Gastroesophageal sphincter (tissue), 4 donors: ENCODE data around the gene ZFHX3. TPM values are rescaled to one million over a fixed set of nuclear protein-coding genes. Genes with fewer than 3 reads are reported as not detected.

Experiments
- ATAC-seq: fragments of 150-250 bp; one replicate; pipeline ENCODE4 v1.9.1; 2016; ENCODE audit warnings: mild to moderate bottlenecking, moderate library complexity
- H3K27ac ChIP-seq, 4 donors: fragments of 200-600 bp; sonication (generic) in 3 of 4; 1 replicate in 3 of 4; 2 replicates in 1 of 4; pipeline ENCODE4 v1.5.1; 2016 to 2019
- H3K27me3 ChIP-seq: fragments of 200-600 bp; sonication (generic); one replicate; pipeline ENCODE4 v1.5.1; 2019
- H3K36me3 ChIP-seq, 2 donors: fragments of 200-600 bp; sonication (generic); one replicate each; pipeline ENCODE4 v1.5.1; 2019; ENCODE audit warnings: control low read depth in 1 of 2
- H3K4me1 ChIP-seq, 3 donors: fragments of 200-600 bp; sonication (generic); 1 replicate in 2 of 3; 2 replicates in 1 of 3; pipeline ENCODE4 v1.5.1; 2016 to 2019; ENCODE audit warnings: control low read depth in 2 of 3
- H3K4me3 ChIP-seq, 2 donors: fragments of 200-600 bp; sonication (generic); one replicate each; pipeline ENCODE4 v1.5.1; 2019; ENCODE audit warnings: mild to moderate bottlenecking in 1 of 2, moderate library complexity in 1 of 2
- H3K9me3 ChIP-seq, 3 donors: fragments of 200-600 bp; sonication (generic); one replicate each; pipeline ENCODE4 v1.5.1; 2017 to 2019; ENCODE audit warnings: control low read depth in 2 of 3
- EP300 ChIP-seq: sonication (generic); formaldehyde crosslinking; IDR thresholded peaks from one replicate; pipeline ENCODE4 v1.6.1; 2017; ENCODE audit warnings: antibody characterized with exemption, mild to moderate bottlenecking
- POLR2A ChIP-seq, 2 donors: fragments of 450-650 bp; IDR thresholded peaks; one replicate each; pipeline ENCODE4 v1.6.1; 2017; ENCODE audit warnings: antibody characterized with exemption in 2 of 2, mild to moderate bottlenecking in 2 of 2, moderate library complexity in 1 of 2
- POLR2AphosphoS5 ChIP-seq: sonication (generic); formaldehyde crosslinking; IDR thresholded peaks from one replicate; pipeline ENCODE4 v1.6.1; 2017; ENCODE audit warnings: antibody characterized with exemption
- WGBS, 2 donors: methylation state at CpG; one replicate each; pipeline ENCODE4 v1.1.5; 2018; ENCODE audit warnings: low coverage in 1 of 2; 5-methylcytosine and 5-hydroxymethylcytosine counted together
- total RNA-seq, 4 donors: library from RNA; depleted of rRNA; stranded (reverse); fragments of >200 nt; gene quantifications; one replicate each; pipeline ENCODE4 v1.1.0, GENCODE V29; 2016
- TF ChIP-seq, protein P1 (sequence below), 4 experiments: fragments of 200-600 bp in 2 of 4; fragments of 450-650 bp in 2 of 4; sonication (generic) in 1 of 4; IDR thresholded peaks; one replicate each; pipeline ENCODE4 v1.5.1; 2017 to 2019; ENCODE audit warnings: antibody characterized with exemption in 4 of 4, mild to moderate bottlenecking in 2 of 4, moderate library complexity in 2 of 4

The ZFHX3 gene
- total RNA-seq, 4 donors from 2014 or later: 24.0 to 47.1 (median 29.5) TPM

DNA sequence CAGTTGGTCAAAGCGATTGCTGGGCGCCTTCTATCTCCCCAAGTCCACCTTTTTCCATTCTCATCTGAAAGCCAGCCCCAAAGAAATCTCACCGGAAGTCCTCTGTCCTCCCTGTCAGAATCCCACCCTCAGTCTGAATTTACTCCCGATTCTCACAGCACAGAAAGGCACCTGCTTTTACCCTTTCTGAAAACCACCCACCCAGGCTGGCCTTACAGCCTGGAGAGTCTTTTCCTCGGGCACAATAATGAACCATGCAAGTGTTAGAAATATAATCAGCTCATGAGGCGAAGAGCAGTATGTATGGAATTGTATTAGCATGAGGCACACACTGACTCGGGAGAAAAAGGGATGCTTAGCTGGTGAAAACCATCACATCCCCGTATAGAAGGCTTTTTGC is 1.2 kb upstream of the ZFHX3 start:
- H3K27ac ChIP-seq: peak overlapping the region; percentile 84 to 97 (median 92)
- H3K4me3 ChIP-seq: peak overlapping the region in 1 of 2 donors; percentile 93
- no peak for ATAC-seq
- TF ChIP-seq POLR2AphosphoS5: no peak
- no peak for TF ChIP-seq POLR2A (IDR thresholded peaks at IDR 0.05)
- TF ChIP-seq, protein P1, sequence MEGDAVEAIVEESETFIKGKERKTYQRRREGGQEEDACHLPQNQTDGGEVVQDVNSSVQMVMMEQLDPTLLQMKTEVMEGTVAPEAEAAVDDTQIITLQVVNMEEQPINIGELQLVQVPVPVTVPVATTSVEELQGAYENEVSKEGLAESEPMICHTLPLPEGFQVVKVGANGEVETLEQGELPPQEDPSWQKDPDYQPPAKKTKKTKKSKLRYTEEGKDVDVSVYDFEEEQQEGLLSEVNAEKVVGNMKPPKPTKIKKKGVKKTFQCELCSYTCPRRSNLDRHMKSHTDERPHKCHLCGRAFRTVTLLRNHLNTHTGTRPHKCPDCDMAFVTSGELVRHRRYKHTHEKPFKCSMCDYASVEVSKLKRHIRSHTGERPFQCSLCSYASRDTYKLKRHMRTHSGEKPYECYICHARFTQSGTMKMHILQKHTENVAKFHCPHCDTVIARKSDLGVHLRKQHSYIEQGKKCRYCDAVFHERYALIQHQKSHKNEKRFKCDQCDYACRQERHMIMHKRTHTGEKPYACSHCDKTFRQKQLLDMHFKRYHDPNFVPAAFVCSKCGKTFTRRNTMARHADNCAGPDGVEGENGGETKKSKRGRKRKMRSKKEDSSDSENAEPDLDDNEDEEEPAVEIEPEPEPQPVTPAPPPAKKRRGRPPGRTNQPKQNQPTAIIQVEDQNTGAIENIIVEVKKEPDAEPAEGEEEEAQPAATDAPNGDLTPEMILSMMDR (IDR thresholded peaks at IDR 0.05): no peak
- TF ChIP-seq EP300: no peak
- no peaks in the 10 kb centered on the region for H3K9me3 ChIP-seq
- no peaks in the 10 kb centered on the region for H3K27me3 ChIP-seq
- H3K36me3 ChIP-seq: no peaks in the 10 kb centered on the region
- WGBS, 2 donors: 72 to 82% methylated on average over 7 of the region's 8 CpGs
- H3K4me1 ChIP-seq: peaks cover 0 to 91% (median 47%) of the 10 kb centered on the region in 3 donors

DNA sequence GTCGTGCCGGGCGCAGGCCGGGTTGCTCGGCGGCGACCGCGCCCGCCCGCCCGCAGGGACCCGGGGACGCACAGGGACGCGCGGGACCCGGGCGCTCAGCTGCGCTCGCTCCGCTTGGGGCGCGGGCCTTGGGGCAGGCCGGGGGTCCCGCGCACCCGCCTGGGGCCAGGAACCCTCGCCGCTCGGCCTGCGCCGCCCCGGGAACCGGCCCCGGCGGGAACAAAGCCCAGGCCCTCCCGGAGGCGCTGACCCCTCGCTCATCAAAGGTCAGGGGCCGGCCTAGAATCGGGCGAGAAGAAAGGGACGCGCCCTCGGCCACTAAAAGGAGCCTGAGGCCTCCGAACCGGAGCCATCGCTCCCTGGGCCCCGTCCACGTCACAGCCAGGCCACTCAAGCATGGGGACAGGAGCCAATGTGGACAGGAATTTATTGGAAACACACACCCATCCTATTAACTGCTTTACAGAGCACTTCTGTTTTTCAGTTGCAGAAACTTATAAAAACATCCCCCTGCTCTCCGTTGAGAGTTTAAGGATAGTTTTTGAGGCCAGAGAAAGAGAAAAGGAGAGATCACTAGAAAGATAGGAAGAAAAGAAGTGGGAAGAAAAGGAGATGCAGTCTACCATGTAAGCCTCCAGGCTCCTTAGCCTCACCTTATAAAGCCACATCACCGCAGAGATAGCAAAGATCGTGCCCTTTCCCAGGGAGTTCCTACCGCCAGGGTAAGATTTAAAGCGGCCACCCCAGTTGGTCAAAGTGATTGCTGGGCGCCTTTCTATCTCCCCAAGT is 558 bp upstream of the ZFHX3 start:
- no peaks in the 10 kb centered on the region for H3K9me3 ChIP-seq
- TF ChIP-seq EP300 (no peak), POLR2A (IDR thresholded peaks at IDR 0.05) (no peak), POLR2AphosphoS5 (peak; percentile 3)
- TF ChIP-seq, protein P1 (IDR thresholded peaks at IDR 0.05): peak in 1 of 4 experiments; percentile 52
- peak overlapping the region; percentile 74 to 93 for H3K4me3 ChIP-seq
- whole genome bisulfite sequencing, 2 donors: 0 to 43% methylated on average over 1 to 6 of the region's 57 CpGs
- H3K27ac ChIP-seq: peak overlapping the region; percentile 84 to 97 (median 92)
- H3K4me1 ChIP-seq: peaks cover 0 to 91% (median 46%) of the 10 kb centered on the region in 3 donors
- H3K27me3 ChIP-seq: no peaks in the 10 kb centered on the region
- no peaks in the 10 kb centered on the region for H3K36me3 ChIP-seq
- peak; percentile 74 for ATAC-seq

DNA sequence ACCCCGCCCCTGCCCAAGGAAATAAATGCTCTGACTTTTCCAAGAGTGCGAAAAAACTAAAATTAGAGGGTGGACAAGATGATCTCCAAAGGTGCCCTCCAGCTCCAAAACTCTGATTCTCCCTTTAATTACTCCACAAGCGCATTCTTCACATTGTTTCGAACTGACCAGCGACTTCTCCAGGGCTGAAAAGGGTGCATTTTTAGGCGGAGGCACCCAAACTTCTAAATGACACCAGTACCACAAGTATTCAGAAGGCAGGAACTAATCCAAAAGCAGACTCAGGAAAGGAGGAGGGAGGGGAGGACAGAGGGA is 750 bp downstream of the ZFHX3 start:
- 11 to 33% methylated on average over 1 to 3 of the region's 6 CpGs for WGBS, 2 donors
- TF ChIP-seq POLR2AphosphoS5 (no peak), POLR2A (IDR thresholded peaks at IDR 0.05) (no peak), EP300 (no peak)
- TF ChIP-seq, protein P1 (IDR thresholded peaks at IDR 0.05): no peak
- no peaks in the 10 kb centered on the region for H3K36me3 ChIP-seq
- H3K27ac ChIP-seq: peak overlapping the region; percentile 84 to 97 (median 92)
- peak overlapping the region; percentile 74 to 93 for H3K4me3 ChIP-seq
- ATAC-seq: peak; percentile 26
- no peaks in the 10 kb centered on the region for H3K9me3 ChIP-seq
- H3K4me1 ChIP-seq: peaks cover 0 to 91% (median 50%) of the 10 kb centered on the region in 3 donors
- H3K27me3 ChIP-seq: no peaks in the 10 kb centered on the region

DNA sequence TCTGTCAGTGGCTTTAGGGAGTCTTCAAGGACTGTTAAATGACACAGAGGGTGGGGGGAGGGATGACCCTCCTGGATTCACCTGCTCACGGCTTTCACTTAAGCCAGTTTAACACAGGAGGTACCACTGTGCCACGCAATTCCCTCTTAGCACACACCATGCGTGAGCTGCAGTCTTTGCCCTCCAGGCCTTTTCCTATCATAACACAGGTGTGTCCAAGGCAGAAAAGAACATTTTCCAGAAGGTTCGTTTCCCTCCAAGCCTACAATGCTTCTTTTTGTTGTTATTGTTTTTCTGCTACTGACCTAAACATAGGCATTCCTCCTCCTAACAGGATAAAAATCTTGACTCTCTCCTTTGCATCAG is 1.1 kb downstream of the ZFHX3 start:
- TF ChIP-seq EP300 (no peak), POLR2A (IDR thresholded peaks at IDR 0.05) (no peak), POLR2AphosphoS5 (no peak)
- TF ChIP-seq, protein P1 (IDR thresholded peaks at IDR 0.05): no peak
- no peaks in the 10 kb centered on the region for H3K9me3 ChIP-seq
- WGBS, 2 donors: 60 to 62% methylated on average over 2 to 4 of the region's 4 CpGs
- peak overlapping the region; percentile 84 to 97 (median 92) for H3K27ac ChIP-seq
- H3K36me3 ChIP-seq: no peaks in the 10 kb centered on the region
- no peak for ATAC-seq
- H3K4me1 ChIP-seq: peaks cover 0 to 91% (median 50%) of the 10 kb centered on the region in 3 donors
- peak overlapping the region; percentile 74 to 93 for H3K4me3 ChIP-seq
- H3K27me3 ChIP-seq: no peaks in the 10 kb centered on the region
